ENCODE data around the gene ST6GAL1.
"Not testable (repeated sequence)": the region's sequence is repeated elsewhere in the genome, so short reads cannot be mapped to it uniquely, and the experiment has no call there.

ST6GAL1 gene

GRCh38 chr3:187025254-187025655 is 94.9 kb downstream of the ST6GAL1 start:
- DNase-seq: no peak

- no peak for DNase-seq
These were observed 95.5 kb downstream of the ST6GAL1 start for GRCh38 chr3:187025656-187026316.

GRCh38 chr3:187026317-187026670 is 96.0 kb downstream of the ST6GAL1 start:
- DNase-seq: no peak

- no peak for DNase-seq
These were observed 97.4 kb downstream of the ST6GAL1 start for GRCh38 chr3:187027531-187028278.

GRCh38 chr3:187031934-187032333 is 101.6 kb downstream of the ST6GAL1 start:
- no peak for DNase-seq

- DNase-seq: no peak
These were observed 106.1 kb downstream of the ST6GAL1 start for GRCh38 chr3:187036394-187036793.

- DNase-seq: no peak
These were observed 108.9 kb downstream of the ST6GAL1 start for GRCh38 chr3:187039100-187039722.

GRCh38 chr3:187039723-187040414 is 109.5 kb downstream of the ST6GAL1 start:
- DNase-seq: no peak

- no peak for DNase-seq
These were observed 110.4 kb downstream of the ST6GAL1 start for GRCh38 chr3:187040516-187041361.

- no peak for DNase-seq
These were observed 111.3 kb downstream of the ST6GAL1 start for GRCh38 chr3:187041362-187042307.

- no peak for DNase-seq
These were observed 112.0 kb downstream of the ST6GAL1 start for GRCh38 chr3:187042346-187042745.

- DNase-seq: no peak
These were observed 112.6 kb downstream of the ST6GAL1 start for GRCh38 chr3:187042874-187043458.

GRCh38 chr3:187044206-187044605 is 113.9 kb downstream of the ST6GAL1 start:
- DNase-seq: no peak

- DNase-seq: no peak
These were observed 114.7 kb downstream of the ST6GAL1 start for GRCh38 chr3:187044867-187045552.

- no peak for DNase-seq
These were observed 115.7 kb downstream of the ST6GAL1 start for GRCh38 chr3:187046033-187046432.

- DNase-seq: no peak
These were observed 119.3 kb downstream of the ST6GAL1 start for GRCh38 chr3:187049462-187050101.

GRCh38 chr3:187051066-187051465 is 120.7 kb downstream of the ST6GAL1 start:
- DNase-seq: no peak

GRCh38 chr3:187051724-187052366 is 121.5 kb downstream of the ST6GAL1 start:
- no peak for DNase-seq

- DNase-seq: not testable (repeated sequence)
These were observed 122.1 kb downstream of the ST6GAL1 start for GRCh38 chr3:187052427-187052826.

All from NCI-H1105 treated with DMSO at 0.1 percent for 48 hours (cell line).